Peyer's patch (tissue), 4 donors: ENCODE data around the gene HLA-DRA.
"Not testable (repeated sequence)": the region's sequence is repeated elsewhere in the genome, so short reads cannot be mapped to it uniquely, and the experiment has no call there.

Experiments used
- CTCF ChIP-seq, 6 experiments: fragments of 450-650 bp in 4 of 6; fragments of 200-600 bp in 2 of 6; sonication (generic) in 1 of 6; IDR thresholded peaks; one replicate each; pipeline ENCODE4 v1.5.1; 2017 to 2019; ENCODE audit warnings: antibody characterized with exemption in 6 of 6, mild to moderate bottlenecking in 3 of 6, moderate library complexity in 1 of 6
- POLR2A ChIP-seq, 2 donors: fragments of 450-650 bp; IDR thresholded peaks; one replicate each; pipeline ENCODE4 v1.5.1; 2017; ENCODE audit warnings: antibody characterized with exemption in 2 of 2, mild to moderate bottlenecking in 2 of 2, moderate library complexity in 2 of 2

DNA sequence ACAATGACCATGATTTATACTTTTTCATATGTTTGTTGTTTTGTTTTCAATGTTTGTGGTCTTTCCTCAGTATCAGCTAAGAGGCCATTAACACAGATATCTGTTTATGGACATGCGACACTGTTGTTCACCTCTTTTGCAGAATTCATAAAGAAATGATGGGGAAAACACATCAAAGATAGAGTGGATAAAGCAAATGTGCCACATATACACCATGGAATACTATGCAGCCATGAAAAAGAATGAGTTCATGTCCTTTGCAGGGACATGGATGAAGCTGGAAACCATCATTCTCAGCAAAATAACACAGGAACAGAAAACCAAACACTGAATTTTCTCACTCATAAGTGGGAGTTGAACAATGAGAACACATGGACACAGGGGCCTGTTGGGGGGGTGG lies 5.7 kb upstream of the HLA-DRA start:
- not testable (repeated sequence) for TF ChIP-seq CTCF, POLR2A (IDR thresholded peaks at IDR 0.05)
